K562 (cell line): ENCODE data around the gene CCDC9B. TPM values are rescaled to one million over a fixed set of nuclear protein-coding genes. Genes with fewer than 3 reads are reported as not detected.

Source experiments
- ATAC-seq: fragments of 200-7000 bp; cut with Tn5 transposase; 3 replicates; pipeline ENCODE4 v1.9.1; 2020; ENCODE audit warnings: moderate library complexity
- BruUV-seq: library from RNA; stranded (reverse); fragments of 400-500 nt; replicated peaks from 2 replicates; lab custom pipeline; 2021; lab: Mats Ljungman, UMichigan
- CTCF ChIA-PET: fragments of 300-600 bp; formaldehyde crosslinking; extraction: SDS; loops from one replicate; lab custom pipeline; 2021; ENCODE audit warnings: low intra/inter-chr PET ratio; lab: Yijun Ruan, JAX
- POLR2A ChIA-PET: fragments of 300-600, 350-650 bp; sonication (Branson Sonifier 250); formaldehyde crosslinking; extraction: SDS; loops from one replicate; lab custom pipeline; 2021; ENCODE audit warnings: antibody characterized with exemption, inconsistent platforms; lab: Yijun Ruan, JAX
- DNase-seq, 4 experiments: peaks; one replicate each; pipeline versions ENCODE4 v3.0.0 to v3.0.0-alpha.2; 2011 to 2018; ENCODE audit warnings: low spot score in 3 of 4, mixed read lengths in 3 of 4; ENCODE audit errors: extremely low read depth in 1 of 4
- FAIRE-seq: peaks from 2 replicates; lab custom pipeline; 2011; peaks lifted over from hg19 to GRCh38; lab: Jason Lieb, UNC
- H2AFZ ChIP-seq: 2 replicates; pipeline ENCODE4 v1.6.0; 2011; ENCODE audit warnings: low read depth, low read length, control low read depth, inconsistent platforms
- H3K27ac ChIP-seq: fragments of 200-600 bp; 3 replicates; pipeline ENCODE4 v1.8.0; 2011; ENCODE audit warnings: low read depth, mild to moderate bottlenecking, control low read depth, inconsistent platforms, low read length, moderate library complexity, mixed read lengths; ENCODE audit errors: extremely low read depth
- H3K27me3 ChIP-seq, 2 experiments: fragments of 300-600 bp in 1 of 2; 2 replicates in 1 of 2; 3 replicates in 1 of 2; pipeline versions ENCODE4 v1.6.0 to v1.8.0; 2011; ENCODE audit warnings: inconsistent platforms in 2 of 2, low read length in 2 of 2, mild to moderate bottlenecking in 1 of 2, mixed read lengths in 1 of 2, moderate library complexity in 1 of 2; ENCODE audit not compliant: control insufficient read depth in 2 of 2, insufficient read depth in 2 of 2
- H3K36me3 ChIP-seq: fragments of 300-600 bp; 3 replicates; pipeline ENCODE4 v1.8.0; 2011; ENCODE audit warnings: mild to moderate bottlenecking, low read length, inconsistent platforms; ENCODE audit not compliant: control insufficient read depth, insufficient read depth
- H3K4me1 ChIP-seq, 2 experiments: fragments of 200-600 bp in 1 of 2; replicated peaks in 1 of 2; 2 replicates in 1 of 2; 3 replicates in 1 of 2; pipeline versions ENCODE4 v1.5.1 to v1.8.0; 2011; ENCODE audit warnings: inconsistent platforms in 2 of 2, low read length in 2 of 2, mild to moderate bottlenecking in 1 of 2, mixed read lengths in 1 of 2, moderate library complexity in 1 of 2; ENCODE audit not compliant: control insufficient read depth in 2 of 2, insufficient read depth in 2 of 2
- H3K4me2 ChIP-seq: 2 replicates; pipeline ENCODE4 v1.6.1; 2011; ENCODE audit warnings: low read length, control low read depth, inconsistent platforms, mixed read lengths; ENCODE audit not compliant: insufficient read depth
- H3K4me3 ChIP-seq: fragments of 200-600 bp; sonication (generic), shearing (Covaris generic); 2 replicates; pipeline ENCODE4 v1.5.1; 2016; ENCODE audit warnings: control low read depth, inconsistent platforms
- H3K79me2 ChIP-seq: fragments of 200-600 bp; 3 replicates; pipeline ENCODE4 v1.8.0; 2011; ENCODE audit warnings: low read length, inconsistent platforms; ENCODE audit not compliant: control insufficient read depth, insufficient read depth
- H3K9ac ChIP-seq, 2 experiments: 2 replicates each; pipeline versions ENCODE4 v1.6.0 to v1.6.1; 2011; ENCODE audit warnings: low read depth in 2 of 2, low read length in 2 of 2, control low read depth in 1 of 2, inconsistent platforms in 1 of 2, mild to moderate bottlenecking in 1 of 2, mixed read lengths in 1 of 2; ENCODE audit not compliant: insufficient read depth in 1 of 2
- H3K9me1 ChIP-seq: one replicate; pipeline ENCODE4 v1.6.0; 2011; ENCODE audit warnings: inconsistent platforms, mild to moderate bottlenecking, low read length, moderate library complexity; ENCODE audit not compliant: control insufficient read depth, insufficient read depth
- H3K9me3 ChIP-seq: replicated peaks from 2 replicates; pipeline ENCODE4 v1.5.1; 2011; ENCODE audit warnings: low read depth, low read length, inconsistent platforms; ENCODE audit not compliant: control insufficient read depth, insufficient read depth
- H4K20me1 ChIP-seq: replicated peaks from 2 replicates; pipeline ENCODE4 v1.6.1; 2011; ENCODE audit warnings: low read length, inconsistent platforms, mixed read lengths; ENCODE audit not compliant: control insufficient read depth, insufficient read depth
- ATF7 ChIP-seq: fragments of 450-650 bp; IDR thresholded peaks from 2 replicates; pipeline ENCODE4 v1.7.1; 2014; ENCODE audit warnings: mild to moderate bottlenecking, moderate library complexity
- BRF2 ChIP-seq: IDR thresholded peaks from 3 replicates; pipeline ENCODE4 v1.6.1; 2011; ENCODE audit warnings: borderline replicate concordance, mild to moderate bottlenecking; ENCODE audit not compliant: insufficient read length, insufficient read depth
- COPS2 ChIP-seq: fragments of 450-650 bp; conservative IDR thresholded peaks from 2 replicates; pipeline ENCODE4 v1.6.1; 2016; ENCODE audit warnings: mild to moderate bottlenecking, moderate library complexity
- GATAD2A ChIP-seq: fragments of 450-650 bp; IDR thresholded peaks from 2 replicates; pipeline ENCODE4 v1.6.1; 2017
- HNRNPLL ChIP-seq: fragments of 200-400 bp; formaldehyde crosslinking; IDR thresholded peaks from 2 replicates; pipeline ENCODE4 v1.6.1; 2017; ENCODE audit warnings: low read length, low read depth, mild to moderate bottlenecking; ENCODE audit not compliant: poor library complexity, severe bottlenecking
- MED1 ChIP-seq: sonication (generic); formaldehyde crosslinking; IDR thresholded peaks from 2 replicates; pipeline ENCODE4 v1.8.1; 2023; ENCODE audit warnings: missing genetic modification reagents, borderline replicate concordance
- PREB ChIP-seq: sonication (generic); formaldehyde crosslinking; IDR thresholded peaks from 2 replicates; pipeline ENCODE4 v1.8.1; 2023; ENCODE audit warnings: mild to moderate bottlenecking, missing genetic modification reagents
- RNF2 ChIP-seq: sonication (generic); IDR thresholded peaks from 2 replicates; pipeline ENCODE4 v1.6.1; 2016
- SFPQ ChIP-seq: fragments of 200-400 bp; formaldehyde crosslinking; IDR thresholded peaks from 2 replicates; pipeline ENCODE4 v1.6.1; 2017; ENCODE audit warnings: mild to moderate bottlenecking, low read depth, low read length, moderate library complexity
- SMARCB1 ChIP-seq: IDR thresholded peaks from 2 replicates; pipeline ENCODE4 v1.6.1; 2011; ENCODE audit warnings: improper control_type of control experiment, low read depth; ENCODE audit not compliant: insufficient read length
- ZBTB34 ChIP-seq: fragments of 250-450 bp; sonication (Bioruptor Pico); IDR thresholded peaks from 2 replicates; pipeline ENCODE4 v1.8.0; 2021; ENCODE audit warnings: mild to moderate bottlenecking, moderate library complexity
- ZC3H11A ChIP-seq: IDR thresholded peaks from 2 replicates; pipeline ENCODE4 v1.6.1; 2012; ENCODE audit warnings: low read depth, low read length, improper control_type of control experiment
- ZNF217 ChIP-seq: sonication (generic); formaldehyde crosslinking; IDR thresholded peaks from 2 replicates; pipeline ENCODE4 v1.8.0; 2022; ENCODE audit warnings: mild to moderate bottlenecking, missing genetic modification reagents
- ZNF561 ChIP-seq: fragments of 450-650 bp; formaldehyde crosslinking; conservative IDR thresholded peaks from 2 replicates; pipeline ENCODE4 v1.4.0; 2020; ENCODE audit warnings: mild to moderate bottlenecking, moderate library complexity
- ZNF655 ChIP-seq: fragments of 250-450 bp; sonication (Bioruptor Pico); IDR thresholded peaks from 2 replicates; pipeline ENCODE4 v1.5.0; 2021
- WGBS: fragments of 100-300 bp; shearing (Covaris generic); methylation state at CpG from one replicate; pipeline ENCODE4 v1.1.6; 2016; ENCODE audit warnings: low coverage, mixed read lengths; ENCODE audit not compliant: insufficient coverage; ENCODE audit errors: missing lambda C conversion rate; 5-methylcytosine and 5-hydroxymethylcytosine counted together
- in situ Hi-C: fragments of 300-500 bp; cut with MboI; formaldehyde crosslinking; loops from 4 replicates; pipeline ENCODE4 v1.15.0; 2018; ENCODE audit warnings: inconsistent platforms, mixed read lengths
- intact Hi-C: fragments of 100-400 bp; cut with micrococcal nuclease; formaldehyde crosslinking; loops from 2 replicates; pipeline ENCODE4 v1.14.2; 2022
- polyA plus RNA-seq, 8 experiments: library from polyadenylated mRNA; depleted of rRNA in 4 of 8; stranded (reverse) in 5 of 8; unstranded in 3 of 8; fragments of >200 nt; fragmentation: Nextera tagmentation in 2 of 8; fragmentation: Illumina TruSeq in 1 of 8; extraction: Ambion mirVana in 2 of 8; extraction: Trizol in 1 of 8; gene quantifications; 2 replicates each; pipeline versions ENCODE4 v1.2.1 to v1.2.3, GENCODE V29; 2011 to 2014; ENCODE audit warnings: inconsistent platforms in 1 of 8, missing spikeins in 1 of 8
- total RNA-seq, 7 experiments: library from RNA; depleted of rRNA in 6 of 7; stranded (reverse); fragments of >200 nt in 6 of 7; fragmentation: Illumina TruSeq in 2 of 7; extraction: Trizol in 2 of 7; gene quantifications; 2 replicates each; pipeline versions ENCODE4 v1.2.1 to v1.2.3, GENCODE V29; 2011 to 2021; ENCODE audit warnings: low replicate concordance in 1 of 7

Gene CCDC9B
- total and polyA plus RNA-seq, 9 of the 15 experiments (the other 6 are each of a cell fraction or from before 2014, with no cell fraction given) = 0.01 to 0.47 (median 0.15) TPM; not detected in 1

- H4K20me1 ChIP-seq = peaks cover 6% of the 10 kb centered on the region; the same call in 1 of the 2 replicates
- intact Hi-C loops (no loop called here), in situ Hi-C loops (no loop called here)
- POLR2A ChIA-PET = interaction anchor here (1.1 kb wide), 1 partner anchor 109 kb away, joined by 4 read pairs; no protein-coding TSS in a partner anchor
- no peaks in the 10 kb centered on the region for H3K27me3 ChIP-seq
- CTCF ChIA-PET = no interaction called here
- peak; percentile 76 for FAIRE-seq
- peak; percentile 23 for ATAC-seq
- H3K4me1 ChIP-seq = peaks cover 50 to 64% of the 10 kb centered on the region in 2 experiments
- H3K4me2 ChIP-seq = peak overlapping the region; percentile 36
- DNase-seq = peak in 2 of 4 experiments; percentile 43 to 63
- peak overlapping the region; percentile 69 for H2AFZ ChIP-seq
- TSS peak; percentile 46 for BruUV-seq
- WGBS = 38% methylated on average over 12 of the region's 12 CpGs
- H3K9ac ChIP-seq = peak overlapping the region; percentile 28 to 81; a peak in 3 of 4 replicates
- peaks cover 2% of the 10 kb centered on the region; the same call in 2 of the 3 replicates for H3K36me3 ChIP-seq
- H3K4me3 ChIP-seq = no peak overlapping the region
- H3K79me2 ChIP-seq = no peaks in the 10 kb centered on the region
- no peaks in the 10 kb centered on the region for H3K9me3 ChIP-seq
- H3K27ac ChIP-seq = peak overlapping the region; percentile 61; the same call in 2 of the 3 replicates
- no peaks in the 10 kb centered on the region for H3K9me1 ChIP-seq
- TF ChIP-seq ZNF561 (CRISPR knock-in tag) = no peak
- no peak for TF ChIP-seq SMARCB1
- no peak for TF ChIP-seq ZNF655 (CRISPR knock-in tag)
- TF ChIP-seq HNRNPLL = no peak
- no peak for TF ChIP-seq GATAD2A
- no peak for TF ChIP-seq ZC3H11A
- TF ChIP-seq RNF2 = no peak
- TF ChIP-seq ZBTB34 (CRISPR knock-in tag) = no peak
- no peak for TF ChIP-seq MED1
- no peak for TF ChIP-seq BRF2
- no peak for TF ChIP-seq COPS2
- no peak for TF ChIP-seq ZNF217 (CRISPR knock-in tag)
- no peak for TF ChIP-seq PREB
- TF ChIP-seq ATF7 = peak; percentile 58; the same call in 1 of the 2 replicates
- no peak for TF ChIP-seq SFPQ
These were observed 6.7 kb downstream of the CCDC9B start for GRCh38 chr15:40333922-40334492.
